GM10266 (cell line): ENCODE results near the gene PLEKHG4B.
"Not testable (repeated sequence)": the region's sequence is repeated elsewhere in the genome, so short reads cannot be mapped to it uniquely, and the experiment has no call there.

Experiments
- DNase-seq: peaks from one replicate; pipeline ENCODE4 v3.0.0; 2012; ENCODE audit errors: extremely low spot score
- CTCF ChIP-seq: IDR thresholded peaks from 2 replicates; pipeline ENCODE4 v1.5.1; 2012; ENCODE audit warnings: mild to moderate bottlenecking, low read depth; ENCODE audit not compliant: control insufficient read depth, insufficient read depth; ENCODE audit errors: missing control alignments

Gene PLEKHG4B

GRCh38 chr5:160921-161802 is 69.2 kb downstream of the PLEKHG4B start:
- DNase-seq, result no peak
- no peak for TF ChIP-seq CTCF

DNA sequence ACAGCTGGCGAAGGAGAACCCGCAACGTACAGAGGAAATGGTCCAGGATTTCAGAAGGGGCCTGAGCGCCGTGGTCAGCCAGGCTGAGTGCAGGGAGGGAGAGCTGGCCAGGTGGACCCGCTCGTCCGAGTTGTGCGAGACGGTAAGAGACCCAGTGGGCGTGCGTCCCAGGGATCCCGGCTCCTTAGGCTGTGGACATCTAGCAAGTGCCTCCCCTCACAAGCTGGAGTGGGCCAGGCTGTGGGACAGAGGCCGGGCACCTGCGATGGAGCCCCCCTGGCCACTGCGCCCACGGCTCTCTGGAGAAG is 69.8 kb downstream of the PLEKHG4B start:
- no peak for TF ChIP-seq CTCF
- no peak for DNase-seq

DNA sequence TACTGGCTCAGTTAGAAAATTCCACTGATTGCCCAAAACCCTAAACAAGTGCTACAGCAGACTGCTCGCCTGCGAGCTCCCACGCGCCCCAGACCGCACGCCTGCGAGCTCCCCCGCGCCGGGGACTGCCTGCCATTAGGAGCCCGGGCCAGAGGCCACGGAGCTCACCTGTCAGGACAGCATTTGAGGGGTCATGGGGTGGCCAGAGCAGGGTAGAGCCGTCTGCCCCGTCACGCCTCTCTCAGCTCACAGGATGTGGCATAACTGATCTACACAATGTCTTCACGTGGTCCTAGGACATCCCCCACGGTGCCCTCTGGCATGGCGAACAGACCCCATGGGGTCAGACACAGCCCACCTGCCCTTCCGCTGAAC is 70.2 kb downstream of the PLEKHG4B start:
- no peak for DNase-seq
- no peak for TF ChIP-seq CTCF

DNA sequence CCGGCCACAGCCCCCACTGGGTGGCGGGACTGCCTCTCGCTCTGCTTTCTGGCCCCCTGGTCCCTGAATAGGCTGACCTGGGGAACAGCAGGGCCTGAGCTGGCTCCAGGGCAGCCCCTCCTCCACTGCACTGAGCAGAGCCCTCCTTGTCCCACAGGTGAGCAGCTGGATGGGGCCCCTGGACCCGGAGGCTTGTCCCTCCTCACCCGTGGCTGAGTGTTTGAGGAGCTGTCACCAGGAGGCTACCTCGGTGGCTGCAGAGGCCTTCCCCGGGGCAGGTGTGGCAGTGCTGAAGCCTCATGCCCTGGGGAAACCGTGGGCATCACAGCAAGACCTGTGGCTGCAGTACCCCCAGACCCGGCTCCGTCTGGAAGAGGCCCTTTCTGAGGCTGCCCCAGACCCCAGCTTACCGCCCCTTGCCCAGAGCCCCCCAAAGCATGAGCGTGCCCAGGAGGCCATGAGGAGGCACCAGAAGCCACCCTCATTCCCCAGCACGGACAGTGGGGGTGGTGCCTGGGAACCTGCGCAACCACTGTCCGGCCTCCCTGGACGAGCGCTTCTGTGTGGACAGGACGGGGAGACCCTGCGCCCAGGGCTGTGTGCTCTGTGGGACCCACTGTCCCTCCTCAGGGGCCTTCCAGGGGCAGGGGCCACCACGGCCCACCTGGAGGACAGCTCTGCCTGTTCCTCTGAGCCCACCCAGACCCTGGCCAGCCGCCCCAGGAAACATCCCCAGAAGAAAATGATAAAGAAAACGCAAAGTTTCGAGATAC is 70.8 kb downstream of the PLEKHG4B start:
- DNase-seq, result no peak
- TF ChIP-seq CTCF, result no peak

DNA sequence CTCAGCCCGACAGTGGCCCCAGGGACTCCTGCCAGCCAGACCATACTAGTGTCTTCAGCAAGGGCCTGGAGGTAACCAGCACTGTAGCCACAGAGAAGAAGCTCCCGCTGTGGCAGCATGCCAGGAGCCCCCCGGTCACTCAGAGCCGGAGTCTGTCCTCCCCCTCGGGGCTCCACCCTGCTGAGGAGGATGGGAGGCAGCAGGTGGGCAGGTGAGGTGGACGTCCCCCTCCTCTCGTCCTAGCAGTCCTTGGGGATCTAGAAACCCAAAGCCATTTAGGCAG is 71.3 kb downstream of the PLEKHG4B start:
- no peak for TF ChIP-seq CTCF
- no peak for DNase-seq

DNA sequence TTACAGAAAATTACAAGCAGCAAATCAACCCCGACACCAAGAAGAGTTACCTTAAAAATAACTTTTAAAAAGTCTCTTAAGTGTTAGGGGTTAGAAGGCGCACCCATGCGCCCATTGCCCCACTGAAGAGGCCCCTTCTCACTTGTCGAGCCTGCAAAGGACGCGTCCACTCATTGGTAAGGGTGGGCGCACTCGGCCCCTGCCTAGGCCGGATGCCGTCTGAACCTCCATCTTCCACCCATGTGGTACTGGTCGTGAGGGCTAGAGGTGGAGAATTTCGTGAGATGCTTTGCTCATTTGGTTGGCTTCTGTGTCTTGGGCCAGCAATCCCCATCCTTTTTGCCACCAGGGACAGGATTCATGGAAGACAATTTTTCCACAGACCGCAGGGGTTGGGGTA is 71.9 kb downstream of the PLEKHG4B start:
- no peak for TF ChIP-seq CTCF
- no peak for DNase-seq

- no peak for TF ChIP-seq CTCF
- DNase-seq, result no peak
Observed at GRCh38 chr5:164244-164643, 72.3 kb downstream of the PLEKHG4B start.

DNA sequence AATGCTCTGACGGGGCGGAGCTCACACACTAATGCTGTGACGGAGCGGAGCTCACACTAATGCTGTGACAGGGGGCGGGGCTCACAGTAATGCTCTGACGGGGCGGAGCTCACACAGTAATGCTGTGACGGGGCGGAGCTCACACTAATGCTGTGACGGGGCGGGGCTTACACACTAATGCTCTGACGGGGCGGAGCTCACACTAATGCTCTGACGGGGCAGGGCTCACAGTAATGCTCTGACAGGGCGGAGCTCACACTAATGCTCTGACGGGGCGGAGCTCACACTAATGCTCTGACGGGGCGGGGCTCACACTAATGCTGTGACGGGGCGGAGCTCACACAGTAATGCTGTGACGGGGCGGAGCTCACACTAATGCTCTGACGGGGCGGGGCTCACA is 72.8 kb downstream of the PLEKHG4B start:
- not testable (repeated sequence) for DNase-seq
